Left ventricle myocardium inferior (tissue), 1 donor: ENCODE results near the gene KIRREL3. TPM values are rescaled to one million over a fixed set of nuclear protein-coding genes. Genes with fewer than 3 reads are reported as not detected.

Source experiments
- DNase-seq: peaks from one replicate; pipeline ENCODE4 v3.0.0-alpha.2; 2020
- H3K27ac ChIP-seq: fragments of 200-600 bp; replicated peaks from 2 replicates; pipeline ENCODE4 v1.8.0; 2021
- H3K27me3 ChIP-seq: fragments of 200-600 bp; 2 replicates; pipeline ENCODE4 v1.8.0; 2021; ENCODE audit warnings: low read depth
- H3K36me3 ChIP-seq: fragments of 200-600 bp; 2 replicates; pipeline ENCODE4 v1.8.0; 2021
- H3K4me1 ChIP-seq: fragments of 200-600 bp; 2 replicates; pipeline ENCODE4 v1.8.0; 2021
- H3K4me3 ChIP-seq: fragments of 200-600 bp; 2 replicates; pipeline ENCODE4 v1.8.0; 2021; ENCODE audit warnings: mild to moderate bottlenecking, moderate library complexity
- H3K9me3 ChIP-seq: fragments of 200-600 bp; replicated peaks from 2 replicates; pipeline ENCODE4 v1.8.0; 2021
- CTCF ChIP-seq: fragments of 200-600 bp; IDR thresholded peaks from 2 replicates; pipeline ENCODE4 v1.8.0; 2021; ENCODE audit warnings: antibody characterized with exemption, mild to moderate bottlenecking, borderline replicate concordance
- intact Hi-C: fragments of 100-400 bp; cut with micrococcal nuclease; formaldehyde crosslinking; loops from one replicate; pipeline ENCODE4 v1.11.0; 2022
- total RNA-seq: library from RNA; stranded (reverse); fragmentation: NEBNext Ultra II Directional; extraction: Animal tissue kit (Norgen Biotek cat#: 25700); gene quantifications from one replicate; pipeline ENCODE4 v1.2.1, GENCODE V29; 2021
- donor health status: DM: no; HTN: yes; CAD: no; lungs with severe emphysema.

Gene KIRREL3
- total RNA-seq, 1 donor from 2014 or later = 0.74 TPM

DNA sequence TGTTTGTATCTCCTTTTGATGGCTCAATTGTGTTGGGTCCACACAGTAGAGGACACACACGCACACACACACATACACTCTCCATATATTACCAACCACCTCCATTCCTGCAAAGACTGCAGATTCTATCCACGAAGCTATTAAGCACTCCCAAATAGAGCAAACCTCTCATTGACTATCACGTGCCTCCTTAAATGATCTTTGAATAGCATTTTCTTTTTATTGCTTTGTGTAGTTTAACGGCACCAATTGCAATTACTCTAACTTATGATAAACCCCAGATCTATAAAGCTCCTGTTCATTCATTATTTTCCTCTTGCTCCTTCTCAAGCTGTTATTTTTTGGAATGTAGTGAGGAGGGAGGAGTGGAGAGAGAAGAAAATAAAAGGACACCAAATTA lies 440.3 kb downstream of the KIRREL3 start:
- peaks cover 67% of the 10 kb centered on the region for H3K27me3 ChIP-seq
- TF ChIP-seq CTCF = no peak
- H3K4me1 ChIP-seq = no peaks in the 10 kb centered on the region
- no peaks in the 10 kb centered on the region for H3K9me3 ChIP-seq
- no peak overlapping the region for H3K27ac ChIP-seq
- intact Hi-C loops = no loop called here
- DNase-seq = no peak
- H3K36me3 ChIP-seq = no peaks in the 10 kb centered on the region
- H3K4me3 ChIP-seq = no peak overlapping the region

DNA sequence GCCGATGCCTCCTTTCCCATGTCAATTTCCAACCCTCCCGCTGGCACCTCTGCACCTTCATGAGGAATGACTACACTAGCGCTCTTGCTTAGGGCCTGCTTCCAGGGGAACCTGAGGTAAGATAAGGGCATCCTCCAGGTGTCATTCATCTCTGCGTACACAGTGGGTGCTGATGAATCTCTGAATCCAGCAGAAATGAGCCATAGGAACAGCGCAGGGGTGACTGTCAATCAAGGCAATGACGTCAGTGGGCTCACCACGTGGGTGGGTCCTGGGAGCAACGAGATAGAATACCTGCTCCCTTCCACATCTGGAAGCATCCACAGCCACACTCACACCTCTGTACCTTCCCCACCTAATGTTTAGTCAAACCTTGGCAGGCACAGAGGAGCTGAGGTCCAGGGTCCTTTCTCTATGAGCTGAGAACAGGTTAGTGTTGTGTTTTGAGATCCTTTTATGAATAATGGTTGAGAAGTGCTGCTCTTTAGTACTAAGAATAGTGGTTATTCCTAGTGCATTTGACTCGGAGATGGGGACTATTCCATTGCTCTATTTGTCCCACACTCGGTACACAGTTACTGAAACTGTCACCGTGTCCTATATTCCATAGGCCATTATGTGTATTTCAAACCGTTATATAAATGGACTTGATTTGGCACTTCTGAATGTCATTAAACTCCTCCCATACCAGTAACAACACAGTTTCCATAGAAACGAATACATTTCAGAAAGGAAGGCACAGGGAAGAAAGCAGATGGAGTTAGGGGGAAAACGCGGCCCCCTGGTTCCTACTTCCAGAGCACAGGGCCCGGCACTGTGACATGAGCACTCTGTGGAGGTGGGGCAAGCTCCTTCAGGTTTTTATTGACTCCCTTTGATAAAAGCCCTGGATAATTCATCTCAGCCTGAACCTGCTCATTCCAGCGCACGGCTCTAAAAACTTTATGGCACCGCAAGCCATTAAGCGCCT lies 451.7 kb downstream of the KIRREL3 start:
- peaks cover 57% of the 10 kb centered on the region for H3K27me3 ChIP-seq
- H3K27ac ChIP-seq = no peak overlapping the region
- intact Hi-C loops = no loop called here
- no peaks in the 10 kb centered on the region for H3K9me3 ChIP-seq
- DNase-seq = no peak
- TF ChIP-seq CTCF = no peak
- H3K4me3 ChIP-seq = no peak overlapping the region
- H3K36me3 ChIP-seq = no peaks in the 10 kb centered on the region
- H3K4me1 ChIP-seq = no peaks in the 10 kb centered on the region

DNA sequence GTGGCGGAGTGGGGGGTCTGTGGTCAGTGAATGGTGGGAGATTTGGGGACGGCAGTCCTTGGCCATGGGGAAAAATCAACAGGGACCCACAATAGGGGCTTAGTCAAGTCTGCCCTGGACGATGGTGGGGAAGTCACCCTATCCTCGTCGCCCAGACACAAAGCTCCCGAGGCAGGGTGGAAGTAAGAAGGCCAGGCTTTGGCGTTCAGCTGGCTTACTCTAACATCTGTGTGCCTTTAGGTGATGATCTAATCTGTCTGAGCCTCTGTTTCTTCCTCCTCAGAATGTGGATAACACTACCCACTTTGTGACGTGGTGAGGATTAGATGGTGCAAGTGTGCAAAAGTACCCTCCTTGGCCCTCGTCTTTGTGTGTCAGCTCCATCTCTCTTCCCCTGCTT lies 452.9 kb downstream of the KIRREL3 start:
- H3K27ac ChIP-seq = no peak overlapping the region
- intact Hi-C loops = no loop called here
- H3K27me3 ChIP-seq = peaks cover 59% of the 10 kb centered on the region
- no peaks in the 10 kb centered on the region for H3K36me3 ChIP-seq
- DNase-seq = no peak
- H3K4me1 ChIP-seq = no peaks in the 10 kb centered on the region
- TF ChIP-seq CTCF = no peak
- H3K9me3 ChIP-seq = no peaks in the 10 kb centered on the region
- no peak overlapping the region for H3K4me3 ChIP-seq

GRCh38 chr11:126547161-126547560 lies 453.4 kb downstream of the KIRREL3 start:
- TF ChIP-seq CTCF = no peak
- H3K9me3 ChIP-seq = no peaks in the 10 kb centered on the region
- intact Hi-C loops = no loop called here
- H3K27ac ChIP-seq = no peak overlapping the region
- DNase-seq = no peak
- no peaks in the 10 kb centered on the region for H3K4me1 ChIP-seq
- peaks cover 63% of the 10 kb centered on the region for H3K27me3 ChIP-seq
- no peaks in the 10 kb centered on the region for H3K36me3 ChIP-seq
- no peak overlapping the region for H3K4me3 ChIP-seq

DNA sequence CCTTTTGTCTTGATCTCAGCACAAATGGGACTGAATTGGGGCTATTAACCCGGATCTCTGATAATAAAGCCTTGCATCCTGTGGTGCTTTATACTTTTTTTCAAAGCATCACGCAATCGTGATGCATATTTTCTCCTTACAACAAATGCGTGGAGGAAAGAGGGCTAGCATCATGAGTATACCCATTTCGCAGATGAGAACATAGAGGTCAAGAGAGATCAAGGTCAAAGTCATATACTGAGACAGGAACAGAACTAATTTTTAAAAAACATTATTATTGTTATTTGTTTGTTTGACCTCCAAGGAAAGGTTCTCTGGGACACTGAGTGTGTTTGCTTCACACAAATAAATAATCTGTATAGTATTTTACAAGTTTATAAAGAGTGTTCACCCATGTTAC lies 453.9 kb downstream of the KIRREL3 start:
- no peak for TF ChIP-seq CTCF
- Histone ChIP-seq H3K27ac (no peak overlapping the region), H3K27me3 (peaks cover 66% of the 10 kb centered on the region), H3K4me1 (no peaks in the 10 kb centered on the region), H3K9me3 (no peaks in the 10 kb centered on the region), H3K4me3 (no peak overlapping the region), H3K36me3 (no peaks in the 10 kb centered on the region)
- no peak for DNase-seq
- intact Hi-C loops = no loop called here
